Naive thymus-derived CD8-positive, alpha-beta T cell (primary cell): ENCODE data around the gene PRM3. TPM values are rescaled to one million over a fixed set of nuclear protein-coding genes. Genes with fewer than 3 reads are reported as not detected.
"Not testable (repeated sequence)": the region's sequence is repeated elsewhere in the genome, so short reads cannot be mapped to it uniquely, and the experiment has no call there.

ENCODE experiments used
- ATAC-seq, 2 donors: fragments of 150-1000 bp; cut with Tn5 transposase in 1 of 2; sonication (Bioruptor Pico), chemical (Tn5 transposase) in 1 of 2; 1 replicate in 1 of 2; 2 replicates in 1 of 2; pipeline ENCODE4 v1.10.0; 2021; ENCODE audit warnings: mild to moderate bottlenecking in 2 of 2, moderate library complexity in 2 of 2
- POLR2A ChIA-PET: fragments of 350-600 bp; sonication (Branson Sonifier 250); formaldehyde crosslinking; loops from one replicate; lab custom pipeline; 2021; ENCODE audit warnings: antibody characterized with exemption; lab: Charles Lee
- DNase-seq, 10 donors: peaks; one replicate each; pipeline versions ENCODE4 v3.0.0 to v3.0.0-alpha.2; 2020 to 2022
- H3K27ac Mint-ChIP-seq, 10 donors: one replicate each; pipeline ENCODE4 v1.8.0; 2020 to 2022; ENCODE audit warnings: mild to moderate bottlenecking in 10 of 10, mixed read lengths in 10 of 10, moderate library complexity in 4 of 10, inconsistent platforms in 1 of 10
- H3K27me3 Mint-ChIP-seq, 5 donors: one replicate each; pipeline ENCODE4 v1.8.0; 2021 to 2022; ENCODE audit warnings: mixed read lengths in 5 of 5
- H3K36me3 Mint-ChIP-seq, 3 donors: one replicate each; pipeline ENCODE4 v1.8.0; 2020 to 2022; ENCODE audit warnings: mixed read lengths in 3 of 3, mild to moderate bottlenecking in 2 of 3, inconsistent platforms in 1 of 3
- H3K4me1 Mint-ChIP-seq, 4 donors: one replicate each; pipeline ENCODE4 v1.8.0; 2021 to 2022; ENCODE audit warnings: mixed read lengths in 4 of 4
- H3K4me3 Mint-ChIP-seq, 10 donors: one replicate each; pipeline ENCODE4 v1.8.0; 2020 to 2022; ENCODE audit warnings: mild to moderate bottlenecking in 10 of 10, mixed read lengths in 10 of 10, moderate library complexity in 6 of 10, inconsistent platforms in 1 of 10
- H3K9me3 Mint-ChIP-seq, 9 donors: one replicate each; pipeline ENCODE4 v1.8.0; 2020 to 2022; ENCODE audit warnings: mixed read lengths in 9 of 9, mild to moderate bottlenecking in 3 of 9, inconsistent platforms in 1 of 9, moderate library complexity in 1 of 9
- polyA plus RNA-seq, 3 donors: library from polyadenylated mRNA; unstranded; fragments of 300-500 nt; fragmentation: Illumina TruSeq; gene quantifications; one replicate each; pipeline ENCODE4 v1.2.3, GENCODE V29; 2021
- total RNA-seq, 8 experiments: library from RNA in 2 of 8; stranded (reverse) in 2 of 8; gene quantifications; one replicate each; pipeline ENCODE4 v1.2.3 and lab custom pipeline; 2021 to 2026

PRM3 gene
- total and polyA plus RNA-seq, 5 experiments from 2014 or later = not detected

GRCh38 chr16:11291091-11291703 is 17.8 kb upstream of the PRM3 start:
- ATAC-seq (no peak), DNase-seq (no peak)
- POLR2A ChIA-PET = interaction anchor here (1.0 to 1.2 kb wide), 2 partner anchors 8 to 19 kb away, joined by 3 read pairs; no protein-coding TSS in a partner anchor
- H3K4me1 Mint-ChIP-seq = peaks cover 8 to 29% (median 16%) of the 10 kb centered on the region in 4 donors
- no peaks in the 10 kb centered on the region for H3K9me3 Mint-ChIP-seq
- H3K27me3 Mint-ChIP-seq = peaks cover 0 to 8% (median 2%) of the 10 kb centered on the region in 5 donors
- H3K27ac Mint-ChIP-seq = peak overlapping the region in 1 of 10 donors; percentile 37
- H3K4me3 Mint-ChIP-seq = no peak overlapping the region
- no peaks in the 10 kb centered on the region for H3K36me3 Mint-ChIP-seq

- no peaks in the 10 kb centered on the region for H3K36me3 Mint-ChIP-seq
- POLR2A ChIA-PET = no interaction called here
- ATAC-seq = no peak
- DNase-seq = no peak
- peaks cover 0 to 8% (median 2%) of the 10 kb centered on the region in 5 donors for H3K27me3 Mint-ChIP-seq
- peak overlapping the region in 3 of 10 donors; percentile 9 to 71 (median 53) for H3K27ac Mint-ChIP-seq
- H3K4me1 Mint-ChIP-seq = peaks cover 8 to 29% (median 16%) of the 10 kb centered on the region in 4 donors
- H3K9me3 Mint-ChIP-seq = no peaks in the 10 kb centered on the region
- no peak overlapping the region for H3K4me3 Mint-ChIP-seq
Observed at GRCh38 chr16:11290102-11290893, 16.9 kb upstream of the PRM3 start.

- POLR2A ChIA-PET = interaction anchor here (0.6 kb wide), 1 partner anchor 50 kb away, joined by 3 read pairs; no protein-coding TSS in a partner anchor
- ATAC-seq, H3K27me3 Mint-ChIP-seq, H3K9me3 Mint-ChIP-seq, H3K27ac Mint-ChIP-seq, DNase-seq, H3K36me3 Mint-ChIP-seq, H3K4me3 Mint-ChIP-seq: not testable (repeated sequence)
- H3K4me1 Mint-ChIP-seq = peaks cover 8 to 27% (median 14%) of the 10 kb centered on the region in 4 donors
Observed at GRCh38 chr16:11289696-11290095, 16.3 kb upstream of the PRM3 start.

GRCh38 chr16:11289202-11289601 is 15.8 kb upstream of the PRM3 start:
- H3K27me3 Mint-ChIP-seq = peaks cover 0 to 8% (median 0%) of the 10 kb centered on the region in 5 donors
- H3K36me3 Mint-ChIP-seq = no peaks in the 10 kb centered on the region
- POLR2A ChIA-PET = interaction anchor here (0.6 kb wide), 1 partner anchor 51 kb away, joined by 3 read pairs; no protein-coding TSS in a partner anchor

GRCh38 chr16:11285842-11286241 is 12.4 kb upstream of the PRM3 start:
- H3K27me3 Mint-ChIP-seq = peaks cover 0 to 3% (median 0%) of the 10 kb centered on the region in 5 donors
- H3K4me3 Mint-ChIP-seq = no peak overlapping the region
- H3K9me3 Mint-ChIP-seq = no peaks in the 10 kb centered on the region
- POLR2A ChIA-PET = interaction anchor here (1.3 kb wide), 1 partner anchor 23 kb away, joined by 4 read pairs; no protein-coding TSS in a partner anchor
- H3K36me3 Mint-ChIP-seq = no peaks in the 10 kb centered on the region
- no peak overlapping the region for H3K27ac Mint-ChIP-seq
- DNase-seq (no peak), ATAC-seq (no peak)
- H3K4me1 Mint-ChIP-seq = peaks cover 0 to 7% (median 3%) of the 10 kb centered on the region in 4 donors

More at GRCh38 chr16:11289202-11289601, 15.8 kb upstream of the PRM3 start:
- Mint-ChIP-seq H3K27ac (peak overlapping the region in 1 of 10 donors; percentile 70), H3K9me3 (no peaks in the 10 kb centered on the region), H3K4me1 (peaks cover 8 to 23% (median 14%) of the 10 kb centered on the region in 4 donors), H3K4me3 (no peak overlapping the region)
- DNase-seq (no peak), ATAC-seq (no peak)

- Mint-ChIP-seq H3K4me3 (no peak overlapping the region), H3K27ac (no peak overlapping the region), H3K9me3 (no peaks in the 10 kb centered on the region), H3K36me3 (no peaks in the 10 kb centered on the region), H3K4me1 (peaks cover 0 to 15% (median 2%) of the 10 kb centered on the region in 4 donors), H3K27me3 (no peaks in the 10 kb centered on the region)
- DNase-seq (no peak), ATAC-seq (no peak)
- POLR2A ChIA-PET = interaction anchor here (0.6 to 1.1 kb wide), 2 partner anchors 8 to 9 kb away, joined by 3 read pairs; no protein-coding TSS in a partner anchor
Observed at GRCh38 chr16:11283820-11284248, 10.4 kb upstream of the PRM3 start.

- POLR2A ChIA-PET = no interaction called here
- Mint-ChIP-seq H3K4me3 (no peak within 1 kb of the TSS), H3K9me3 (no peaks in the 10 kb centered on the region), H3K36me3 (no peaks in the 10 kb centered on the region), H3K27ac (peak within 1 kb of the TSS in 3 of 10 donors; percentile 5 to 63 (median 37)), H3K27me3 (no peaks in the 10 kb centered on the region), H3K4me1 (peaks cover 0 to 12% (median 3%) of the 10 kb centered on the region in 4 donors)
- ATAC-seq (no peak), DNase-seq (no peak)
Observed at GRCh38 chr16:11280616-11281522, 7.4 kb upstream of the PRM3 start, which contains the start of gene PRM1. PRM1 (minus strand) TSS chr16:11281330; CDS start chr16:11281238, 92 bp downstream.

GRCh38 chr16:11278681-11279628 is 5.5 kb upstream of the PRM3 start:
- POLR2A ChIA-PET = interaction anchor here (0.6 to 0.7 kb wide), 2 partner anchors 20 to 55 kb away, joined by 3 read pairs; no protein-coding TSS in a partner anchor
- Mint-ChIP-seq H3K27ac (peak overlapping the region in 1 of 10 donors; percentile 45), H3K36me3 (no peaks in the 10 kb centered on the region), H3K27me3 (no peaks in the 10 kb centered on the region), H3K4me3 (no peak overlapping the region), H3K9me3 (no peaks in the 10 kb centered on the region), H3K4me1 (peaks cover 0 to 12% (median 3%) of the 10 kb centered on the region in 4 donors)
- no peak for DNase-seq
- no peak for ATAC-seq

GRCh38 chr16:11277607-11278337 is 4.3 kb upstream of the PRM3 start:
- peaks cover 0 to 12% (median 2%) of the 10 kb centered on the region in 4 donors for H3K4me1 Mint-ChIP-seq
- no peaks in the 10 kb centered on the region for H3K9me3 Mint-ChIP-seq
- no peak overlapping the region for H3K27ac Mint-ChIP-seq
- no peaks in the 10 kb centered on the region for H3K27me3 Mint-ChIP-seq
- H3K4me3 Mint-ChIP-seq = no peak overlapping the region
- DNase-seq = no peak
- POLR2A ChIA-PET = no interaction called here
- no peak for ATAC-seq
- H3K36me3 Mint-ChIP-seq = no peaks in the 10 kb centered on the region

- no peaks in the 10 kb centered on the region for H3K9me3 Mint-ChIP-seq
- H3K36me3 Mint-ChIP-seq = no peaks in the 10 kb centered on the region
- no peak overlapping the region for H3K4me3 Mint-ChIP-seq
- DNase-seq (peak in 1 of 10 donors; percentile 50), ATAC-seq (no peak)
- no peak overlapping the region for H3K27ac Mint-ChIP-seq
- POLR2A ChIA-PET = no interaction called here
- H3K27me3 Mint-ChIP-seq = no peaks in the 10 kb centered on the region
- peaks cover 0 to 12% (median 2%) of the 10 kb centered on the region in 4 donors for H3K4me1 Mint-ChIP-seq
Observed at GRCh38 chr16:11276896-11277593, 3.6 kb upstream of the PRM3 start.
